HEK293 (cell line): Measurements from ENCODE around the gene TESK1.
A peak's percentile ranks its signal among the peaks of the same experiment; 100 is the strongest.

Experiments
- CTCF ChIA-PET: fragments of 350-600 bp; formaldehyde crosslinking; extraction: SDS; loops from one replicate; lab custom pipeline; 2021; ENCODE audit warnings: antibody characterized with exemption; lab: Yijun Ruan, JAX
- POLR2A ChIA-PET: fragments of 300-600 bp; formaldehyde crosslinking; extraction: SDS; loops from one replicate; lab custom pipeline; 2020; ENCODE audit warnings: antibody characterized with exemption, inconsistent platforms; lab: Yijun Ruan, JAX
- H3K27ac ChIP-seq: fragments of 200-500 bp; sonication (Bioruptor generic); 2 replicates; pipeline ENCODE4 v1.5.1; 2014; ENCODE audit warnings: low read depth, low read length, control low read depth, inconsistent platforms; ENCODE audit errors: extremely low read depth
- H3K36me3 ChIP-seq, 2 experiments: fragments of 200-500 bp in 1 of 2; sonication (Bioruptor generic) in 1 of 2; 1 replicate in 1 of 2; 2 replicates in 1 of 2; pipeline ENCODE4 v1.5.1; 2014 to 2017; ENCODE audit warnings: inconsistent platforms in 2 of 2, low read length in 2 of 2; ENCODE audit not compliant: control insufficient read depth in 2 of 2, insufficient read depth in 1 of 2
- H3K4me1 ChIP-seq: fragments of 200-500 bp; sonication (Bioruptor generic); 2 replicates; pipeline ENCODE4 v1.5.1; 2014; ENCODE audit warnings: mild to moderate bottlenecking, low read length, inconsistent platforms; ENCODE audit not compliant: control insufficient read depth, insufficient read depth
- H3K4me3 ChIP-seq: 2 replicates; pipeline ENCODE4 v1.5.1; 2011; ENCODE audit warnings: low read depth, mild to moderate bottlenecking, control low read depth, low read length, moderate library complexity
- H3K9me3 ChIP-seq: fragments of 200-500 bp; sonication (Bioruptor generic); 2 replicates; pipeline ENCODE4 v1.5.1; 2014; ENCODE audit warnings: low read depth, low read length, inconsistent platforms; ENCODE audit not compliant: control insufficient read depth, insufficient read depth
- ELK4 ChIP-seq: IDR thresholded peaks from 2 replicates; pipeline ENCODE4 v1.6.1; 2011; ENCODE audit warnings: mild to moderate bottlenecking, low read depth, low read length, borderline replicate concordance
- FEZF1 ChIP-seq: fragments of 450-650 bp; formaldehyde crosslinking; IDR thresholded peaks from 2 replicates; pipeline ENCODE4 v1.5.1; 2016; ENCODE audit warnings: missing biosample characterization, missing genetic modification characterization
- GFI1B ChIP-seq: fragments of 450-650 bp; formaldehyde crosslinking; IDR thresholded peaks from 2 replicates; pipeline ENCODE4 v1.5.1; 2016; ENCODE audit warnings: missing biosample characterization, missing genetic modification characterization
- SETDB1 ChIP-seq: IDR thresholded peaks from one replicate; pipeline ENCODE4 v1.6.1; 2017; ENCODE audit warnings: mild to moderate bottlenecking, low read length, moderate library complexity, mixed read lengths; ENCODE audit not compliant: insufficient read length
- SP7 ChIP-seq: fragments of 450-650 bp; formaldehyde crosslinking; IDR thresholded peaks from 2 replicates; pipeline ENCODE4 v1.5.1; 2016; ENCODE audit warnings: missing biosample characterization, missing genetic modification characterization
- ZFP69B ChIP-seq: fragments of 450-650 bp; formaldehyde crosslinking; IDR thresholded peaks from 2 replicates; pipeline ENCODE4 v1.5.1; 2016; ENCODE audit warnings: missing biosample characterization, missing genetic modification characterization
- ZNF510 ChIP-seq: fragments of 450-650 bp; formaldehyde crosslinking; IDR thresholded peaks from 2 replicates; pipeline ENCODE4 v1.5.1; 2018; ENCODE audit warnings: mild to moderate bottlenecking, missing genetic modification characterization, missing biosample characterization; ENCODE audit not compliant: insufficient replicate concordance
- ZNF664 ChIP-seq: fragments of 450-650 bp; formaldehyde crosslinking; IDR thresholded peaks from 2 replicates; pipeline ENCODE4 v1.5.1; 2016; ENCODE audit warnings: missing biosample characterization, missing genetic modification characterization
- ZNF830 ChIP-seq: fragments of 450-650 bp; IDR thresholded peaks from 2 replicates; pipeline ENCODE4 v1.5.0; 2018; ENCODE audit warnings: missing biosample characterization, missing genetic modification characterization, low read depth, mild to moderate bottlenecking, moderate library complexity
- ZXDB ChIP-seq: fragments of 450-650 bp; formaldehyde crosslinking; IDR thresholded peaks from 2 replicates; pipeline ENCODE4 v1.5.1; 2016; ENCODE audit warnings: missing biosample characterization, missing genetic modification characterization
- TF ChIP-seq, protein P1 (sequence below): fragments of 450-650 bp; formaldehyde crosslinking; IDR thresholded peaks from 2 replicates; pipeline ENCODE4 v1.5.1; 2016; ENCODE audit warnings: missing biosample characterization, missing genetic modification characterization
- TF ChIP-seq, protein P2 (sequence below): fragments of 450-650 bp; formaldehyde crosslinking; IDR thresholded peaks from 2 replicates; pipeline ENCODE4 v1.5.1; 2017; ENCODE audit warnings: missing biosample characterization, missing genetic modification characterization
- TF ChIP-seq, protein P3 (sequence below): fragments of 450-650 bp; formaldehyde crosslinking; IDR thresholded peaks from 2 replicates; pipeline ENCODE4 v1.5.1; 2017; ENCODE audit warnings: missing biosample characterization, missing genetic modification characterization

The TESK1 gene

DNA sequence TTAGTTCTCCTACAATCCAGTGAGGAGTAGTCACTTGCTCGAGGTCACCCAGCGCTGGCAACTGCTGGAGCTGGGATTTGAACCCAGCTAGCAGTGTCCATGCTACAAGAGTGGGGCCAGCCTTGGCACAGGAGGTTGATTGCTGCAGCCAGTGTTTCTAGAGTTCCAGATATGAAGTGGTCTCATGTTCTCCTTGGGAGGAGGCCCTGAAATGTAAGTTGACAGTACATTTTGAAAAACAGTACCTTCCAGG lies 53.8 kb downstream of the TESK1 start:
- POLR2A ChIA-PET = interaction anchor here (0.6 to 4.3 kb wide), 15 partner anchors 12 to 586 kb away, joined by 3 to 41 read pairs (median 6); partner anchors contain the start of genes CA9, CREB3, FANCG and TLN1
- TF ChIP-seq ZXDB = 0 out of 2 replicates have a peak, but pooled peaks have one; percentile 3
- 0 out of 2 replicates have a peak, but pooled peaks have one; percentile 47 for TF ChIP-seq ZFP69B (tag by site-specific recombination)
- no peak for TF ChIP-seq SETDB1
- no peak for TF ChIP-seq ZNF510
- no peak for TF ChIP-seq ZNF830 (tag by site-specific recombination)
- no peak; the same call in 1 of the 2 replicates for TF ChIP-seq ZNF664 (tag by site-specific recombination)
- no peak for TF ChIP-seq ELK4
- TF ChIP-seq, protein P1, sequence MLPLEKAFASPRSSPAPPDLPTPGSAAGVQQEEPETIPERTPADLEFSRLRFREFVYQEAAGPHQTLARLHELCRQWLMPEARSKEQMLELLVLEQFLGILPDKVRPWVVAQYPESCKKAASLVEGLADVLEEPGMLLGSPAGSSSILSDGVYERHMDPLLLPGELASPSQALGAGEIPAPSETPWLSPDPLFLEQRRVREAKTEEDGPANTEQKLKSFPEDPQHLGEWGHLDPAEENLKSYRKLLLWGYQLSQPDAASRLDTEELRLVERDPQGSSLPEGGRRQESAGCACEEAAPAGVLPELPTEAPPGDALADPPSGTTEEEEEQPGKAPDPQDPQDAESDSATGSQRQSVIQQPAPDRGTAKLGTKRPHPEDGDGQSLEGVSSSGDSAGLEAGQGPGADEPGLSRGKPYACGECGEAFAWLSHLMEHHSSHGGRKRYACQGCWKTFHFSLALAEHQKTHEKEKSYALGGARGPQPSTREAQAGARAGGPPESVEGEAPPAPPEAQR (tag by site-specific recombination) = no peak
- TF ChIP-seq SP7 = no peak
- peaks cover 8% of the 10 kb centered on the region; the same call in 1 of the 2 replicates for H3K4me1 ChIP-seq
- no peaks in the 10 kb centered on the region for H3K9me3 ChIP-seq
- H3K36me3 ChIP-seq = peaks cover 5 to 38% of the 10 kb centered on the region in 2 experiments
- H3K27ac ChIP-seq = peak overlapping the region; percentile 93
- CTCF ChIA-PET = interaction anchor here (0.6 to 14.5 kb wide), 19 partner anchors 8 to 1563 kb away, joined by 3 to 157 read pairs (median 5); partner anchors contain the start of genes TLN1 and TPM2
- H3K4me3 ChIP-seq = peak overlapping the region; percentile 70

DNA sequence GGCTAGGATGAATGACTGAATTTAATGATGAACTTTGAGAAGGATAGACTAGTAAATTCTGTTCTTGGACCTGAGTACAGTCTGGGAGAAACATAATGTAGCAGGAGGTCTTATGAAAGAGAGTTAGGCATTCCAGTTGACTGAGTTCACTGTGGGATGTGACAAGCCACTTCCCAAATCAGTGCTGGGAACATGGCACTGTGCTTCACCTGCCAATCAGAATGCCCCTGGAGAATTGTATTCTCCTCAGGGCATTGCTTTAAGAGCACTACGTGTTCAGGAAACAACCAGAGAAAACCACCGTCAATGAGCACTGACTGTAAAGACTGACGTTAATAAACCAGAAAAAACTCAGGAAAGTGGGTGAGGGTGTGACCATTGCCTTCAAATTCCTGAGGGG lies 54.3 kb downstream of the TESK1 start:
- Histone ChIP-seq H3K4me1 (peaks cover 8% of the 10 kb centered on the region; the same call in 1 of the 2 replicates), H3K36me3 (peaks cover 5 to 40% of the 10 kb centered on the region in 2 experiments), H3K9me3 (no peaks in the 10 kb centered on the region), H3K27ac (peak overlapping the region; percentile 93; the same call in 1 of the 2 replicates), H3K4me3 (no peak overlapping the region)
- 0 out of 2 replicates have a peak, but pooled peaks have one; percentile 44 for TF ChIP-seq GFI1B (tag by site-specific recombination)
- no peak for TF ChIP-seq FEZF1 (tag by site-specific recombination)
- TF ChIP-seq, protein P2, sequence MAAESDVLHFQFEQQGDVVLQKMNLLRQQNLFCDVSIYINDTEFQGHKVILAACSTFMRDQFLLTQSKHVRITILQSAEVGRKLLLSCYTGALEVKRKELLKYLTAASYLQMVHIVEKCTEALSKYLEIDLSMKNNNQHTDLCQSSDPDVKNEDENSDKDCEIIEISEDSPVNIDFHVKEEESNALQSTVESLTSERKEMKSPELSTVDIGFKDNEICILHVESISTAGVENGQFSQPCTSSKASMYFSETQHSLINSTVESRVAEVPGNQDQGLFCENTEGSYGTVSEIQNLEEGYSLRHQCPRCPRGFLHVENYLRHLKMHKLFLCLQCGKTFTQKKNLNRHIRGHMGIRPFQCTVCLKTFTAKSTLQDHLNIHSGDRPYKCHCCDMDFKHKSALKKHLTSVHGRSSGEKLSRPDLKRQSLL (tag by site-specific recombination) = no peak
- TF ChIP-seq, protein P3, sequence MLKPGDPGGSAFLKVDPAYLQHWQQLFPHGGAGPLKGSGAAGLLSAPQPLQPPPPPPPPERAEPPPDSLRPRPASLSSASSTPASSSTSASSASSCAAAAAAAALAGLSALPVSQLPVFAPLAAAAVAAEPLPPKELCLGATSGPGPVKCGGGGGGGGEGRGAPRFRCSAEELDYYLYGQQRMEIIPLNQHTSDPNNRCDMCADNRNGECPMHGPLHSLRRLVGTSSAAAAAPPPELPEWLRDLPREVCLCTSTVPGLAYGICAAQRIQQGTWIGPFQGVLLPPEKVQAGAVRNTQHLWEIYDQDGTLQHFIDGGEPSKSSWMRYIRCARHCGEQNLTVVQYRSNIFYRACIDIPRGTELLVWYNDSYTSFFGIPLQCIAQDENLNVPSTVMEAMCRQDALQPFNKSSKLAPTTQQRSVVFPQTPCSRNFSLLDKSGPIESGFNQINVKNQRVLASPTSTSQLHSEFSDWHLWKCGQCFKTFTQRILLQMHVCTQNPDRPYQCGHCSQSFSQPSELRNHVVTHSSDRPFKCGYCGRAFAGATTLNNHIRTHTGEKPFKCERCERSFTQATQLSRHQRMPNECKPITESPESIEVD (tag by site-specific recombination) = peak; percentile 53
- ChIA-PET POLR2A (interaction anchor here (0.6 to 4.3 kb wide), 14 partner anchors 12 to 587 kb away, joined by 3 to 41 read pairs (median 6); partner anchors contain the start of genes CA9, CREB3, FANCG and TLN1), CTCF (interaction anchor here (0.6 to 14.5 kb wide), 12 partner anchors 8 to 1563 kb away, joined by 3 to 157 read pairs (median 6); partner anchors contain the start of genes TLN1 and TPM2)
